Measurements from ENCODE around the gene KCNJ16.

The KCNJ16 gene

DNA sequence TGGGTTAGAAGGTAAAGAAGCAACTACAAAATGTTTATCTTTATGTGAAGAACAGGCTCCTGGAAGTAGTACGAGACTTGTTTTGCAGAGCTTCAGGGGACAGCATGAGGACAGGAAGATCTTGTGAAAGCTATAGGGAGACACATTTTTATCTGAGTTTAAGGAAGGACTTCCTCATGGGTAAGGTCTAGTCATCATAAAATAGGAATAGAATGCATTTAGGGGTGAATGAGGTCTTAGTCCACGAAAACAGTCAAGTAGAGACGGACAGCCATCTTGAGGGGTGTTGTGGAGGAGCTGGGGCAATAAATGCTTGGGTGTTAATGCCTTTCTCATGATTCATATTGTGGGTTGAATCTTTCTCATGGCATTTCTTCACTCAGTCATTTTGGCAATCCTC lies 24.3 kb downstream of the KCNJ16 start:
- no peak for DNase-seq

DNA sequence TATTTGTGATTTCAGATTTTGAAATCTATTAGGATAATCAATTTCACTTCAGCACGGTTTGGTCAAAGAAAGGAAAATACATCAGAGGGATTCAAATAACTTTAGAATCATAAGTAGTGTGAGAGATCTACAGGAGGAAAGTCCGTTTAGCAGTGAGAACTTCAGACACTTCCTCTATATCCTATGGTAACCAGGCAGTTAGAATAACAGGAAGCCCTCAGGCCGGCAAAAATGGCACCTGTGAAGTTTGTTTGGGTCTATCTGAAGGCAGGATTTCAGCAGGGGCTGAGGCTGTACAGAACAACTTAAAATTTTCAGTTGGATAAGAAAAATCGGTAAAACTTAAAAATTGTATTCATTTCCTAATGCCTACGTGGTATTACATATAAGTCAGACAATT lies 24.9 kb downstream of the KCNJ16 start:
- no peak for DNase-seq

DNA sequence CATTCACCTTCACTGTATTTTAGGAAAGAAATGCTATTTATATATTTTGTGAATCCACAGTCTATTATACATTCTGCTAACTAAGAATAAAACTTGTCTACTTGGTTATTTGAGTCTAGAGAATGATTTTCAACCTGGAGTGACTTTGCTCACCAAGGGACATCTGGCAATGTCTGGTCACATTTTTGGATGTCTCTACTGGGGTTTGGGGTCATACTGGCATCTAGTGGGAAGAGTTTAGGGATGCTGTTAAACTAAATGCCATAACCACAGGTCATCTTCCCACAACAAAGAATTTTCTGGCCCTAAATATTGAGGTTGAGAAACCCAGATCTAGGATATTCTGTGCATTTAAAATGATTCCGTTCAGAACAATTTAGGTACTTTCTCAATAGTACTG lies 26.0 kb downstream of the KCNJ16 start:
- no peak for DNase-seq

DNA sequence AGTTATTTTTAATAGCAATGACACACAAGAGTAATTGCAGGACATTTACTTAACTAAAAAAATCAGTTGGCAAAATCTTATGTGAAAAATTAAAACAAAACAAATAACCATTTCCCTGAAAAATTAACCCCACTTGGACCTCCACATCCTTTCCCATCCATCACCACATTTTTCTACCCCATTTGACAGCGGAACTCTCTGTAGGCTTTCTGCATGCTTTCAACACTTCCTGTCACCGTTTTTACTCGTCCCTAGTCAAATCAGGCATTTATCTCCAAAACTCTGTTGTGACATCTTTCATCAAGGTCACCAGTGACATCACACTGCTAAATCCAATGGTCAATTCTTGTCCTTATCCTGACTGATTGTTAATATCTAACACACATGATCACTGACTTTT lies 27.5 kb downstream of the KCNJ16 start:
- DNase-seq: no peak

DNA sequence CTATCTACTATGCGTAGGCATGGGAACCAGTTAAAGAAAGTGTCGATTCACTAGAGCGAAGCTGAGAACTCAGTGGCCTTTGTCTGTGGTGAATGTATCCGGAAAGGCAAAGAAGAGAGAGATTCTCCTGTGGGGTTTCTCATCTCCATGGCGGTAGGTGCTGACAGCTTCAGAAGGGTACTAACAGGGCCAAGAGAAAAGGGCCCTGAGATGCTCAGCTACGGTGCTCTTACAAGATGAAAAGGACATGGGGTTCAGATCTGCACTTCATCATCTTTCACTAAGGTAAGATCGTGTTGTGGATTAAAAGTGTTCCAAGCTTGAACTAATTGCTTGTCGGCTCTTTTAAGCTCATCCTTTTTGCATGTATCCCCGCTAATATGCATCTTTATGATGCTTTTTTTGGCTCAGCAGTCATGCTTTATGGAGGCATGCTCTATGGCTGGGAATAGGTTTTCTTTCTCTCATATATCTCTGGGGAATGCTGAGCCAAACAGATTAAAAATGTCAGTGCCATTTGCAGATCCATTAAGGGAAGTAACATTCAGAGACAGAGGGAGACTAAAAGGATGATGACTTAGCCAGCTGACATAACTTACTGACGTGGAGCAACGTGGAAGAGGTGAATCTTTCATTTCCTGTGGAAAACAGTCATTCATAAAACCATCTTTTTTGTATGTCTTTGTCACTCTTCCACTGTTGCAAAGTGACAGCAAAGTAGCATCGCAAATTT lies 29.9 kb downstream of the KCNJ16 start:
- DNase-seq: no peak

DNA sequence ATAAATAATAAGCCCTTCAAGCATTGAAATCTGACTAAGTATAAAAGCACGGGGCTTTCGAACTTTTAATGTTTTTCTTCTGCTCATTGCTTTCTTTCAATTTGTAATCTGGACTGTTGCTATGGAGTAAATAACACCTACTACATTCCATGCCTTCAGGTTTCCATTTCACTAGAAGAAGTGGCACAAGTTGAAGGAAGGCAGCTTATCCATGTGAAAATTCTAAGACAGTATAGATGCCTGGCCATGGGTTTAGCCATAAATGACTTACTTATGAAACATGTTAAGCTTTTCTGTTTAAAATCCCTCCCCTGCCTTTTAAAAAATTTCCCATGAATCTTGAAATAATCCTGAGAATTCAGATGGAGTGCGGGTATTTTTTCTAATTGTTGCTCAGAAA lies 30.6 kb downstream of the KCNJ16 start:
- no peak for DNase-seq

DNA sequence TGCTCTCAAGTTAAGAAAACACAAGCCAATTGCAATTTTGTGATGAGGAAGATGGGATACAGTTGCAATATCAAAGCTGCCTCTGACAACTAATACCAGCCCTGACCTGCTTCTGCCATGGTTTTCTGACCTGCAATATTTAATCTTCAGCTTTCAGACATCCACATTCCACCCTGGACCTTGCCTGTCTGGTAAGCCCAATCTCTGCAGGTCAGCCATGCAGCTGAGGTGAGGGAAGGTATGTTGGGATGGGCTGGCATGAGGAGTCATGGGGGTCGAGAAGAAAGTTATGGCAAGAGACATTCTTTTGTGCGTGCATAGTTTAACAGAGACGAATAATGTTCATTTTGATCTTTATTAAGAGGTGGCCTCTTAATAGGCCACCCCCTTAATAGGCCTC lies 31.5 kb downstream of the KCNJ16 start:
- no peak for DNase-seq

DNA sequence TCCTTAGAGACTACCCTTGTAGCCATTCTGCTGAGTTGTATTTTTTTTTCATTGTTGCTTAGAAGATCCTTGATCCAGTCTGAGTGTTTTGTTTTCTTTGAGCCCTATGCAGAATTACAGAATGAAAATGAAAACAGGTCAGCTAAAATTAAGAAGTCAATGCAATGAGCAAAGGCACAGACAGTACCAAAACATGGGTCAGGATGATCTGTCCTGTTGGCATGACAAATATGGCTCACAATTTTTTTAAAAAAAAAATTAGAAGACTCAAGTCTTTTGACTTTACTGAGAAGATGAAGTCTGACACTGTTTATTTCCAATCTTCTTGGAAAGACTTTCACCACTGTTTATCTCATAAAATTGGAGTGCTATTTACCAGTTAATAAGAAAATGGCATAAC lies 32.4 kb downstream of the KCNJ16 start:
- no peak for DNase-seq

DNA sequence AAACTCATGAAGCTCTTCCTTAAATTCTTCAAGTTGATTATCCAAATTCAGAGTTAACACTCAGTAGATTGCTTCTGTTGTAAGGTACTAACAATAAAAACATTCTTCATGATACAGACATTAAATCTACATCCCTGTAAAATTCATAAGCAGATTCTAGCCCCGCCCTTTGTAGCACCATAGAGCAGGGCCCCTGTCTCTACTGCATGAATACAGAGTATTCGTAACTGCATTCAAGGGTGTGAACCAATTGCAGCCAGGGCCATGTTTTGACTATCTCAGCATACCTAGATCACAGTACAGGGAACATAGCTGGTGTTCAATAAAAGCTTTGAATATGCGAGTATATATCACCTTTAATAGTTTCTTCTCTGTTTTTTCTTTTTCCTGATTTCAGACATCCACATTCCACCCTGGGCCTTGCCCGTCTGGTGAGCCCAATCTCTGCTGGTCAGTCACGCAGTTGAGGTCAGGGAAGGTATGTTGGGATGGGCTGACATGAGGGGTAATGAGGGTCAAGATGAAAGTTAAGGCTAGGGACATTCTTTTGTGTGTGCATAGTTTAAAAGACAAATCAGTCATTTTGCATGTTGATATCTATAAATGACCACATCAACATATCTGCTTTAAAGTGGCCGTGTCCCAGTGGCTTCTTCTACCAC lies 33.0 kb downstream of the KCNJ16 start:
- DNase-seq: no peak

DNA sequence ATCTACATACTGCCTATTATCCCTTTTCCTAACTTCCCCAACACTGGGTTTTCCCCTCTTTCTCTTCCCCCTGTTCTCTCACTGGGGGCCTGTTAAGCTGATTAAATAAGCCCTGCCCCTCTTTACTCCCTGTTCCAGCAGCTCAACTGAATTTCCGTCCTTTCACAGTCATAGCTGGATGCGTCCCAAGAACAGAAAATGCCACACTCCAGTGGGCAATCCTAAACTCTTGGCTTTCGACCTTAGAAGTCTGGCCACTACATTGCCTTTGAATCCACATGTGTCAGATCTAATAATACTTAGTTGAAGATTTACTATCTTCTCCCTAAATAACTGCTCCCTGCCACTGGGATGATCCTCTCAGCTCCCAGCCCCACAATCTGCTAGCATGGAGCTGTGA lies 34.5 kb downstream of the KCNJ16 start:
- no peak for DNase-seq

DNA sequence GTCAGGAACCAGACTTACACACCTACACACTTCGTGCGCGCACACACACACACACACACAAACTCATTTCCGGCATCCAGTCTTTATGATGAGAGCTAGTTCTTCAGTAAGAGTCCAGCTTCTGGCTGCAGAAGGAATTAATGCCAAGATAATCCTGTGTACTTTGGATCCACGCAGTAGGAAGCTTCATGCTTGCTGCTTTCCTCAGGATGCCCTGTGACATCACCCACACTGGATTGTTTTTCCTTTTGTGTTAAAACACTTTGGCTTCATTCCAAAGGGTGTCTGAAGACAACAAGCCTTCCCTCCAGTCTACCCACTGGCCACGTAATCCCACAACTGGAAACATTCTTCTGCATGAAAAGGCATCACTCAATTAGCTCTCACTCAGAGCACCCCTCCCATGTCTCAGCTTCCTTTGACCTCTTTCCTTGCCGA lies 35.4 kb downstream of the KCNJ16 start:
- no peak for DNase-seq

DNA sequence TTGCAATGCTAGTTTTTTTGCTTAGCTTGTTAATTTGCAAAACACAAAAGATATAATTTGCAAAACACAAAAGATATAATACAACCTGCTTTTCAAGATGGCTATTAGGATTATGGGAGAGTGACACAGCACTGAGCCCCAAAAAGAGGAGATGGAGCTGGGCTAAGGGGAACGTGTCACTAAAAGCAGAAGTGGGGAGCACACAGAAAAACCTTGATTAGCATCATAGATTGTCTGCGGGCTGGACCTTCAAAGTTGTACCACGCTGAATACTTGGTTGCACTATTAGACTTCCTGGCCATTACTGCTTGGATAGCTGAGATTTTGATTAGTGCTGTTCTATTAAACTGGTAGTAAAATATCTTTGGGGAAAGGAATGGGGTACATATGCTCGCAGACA lies 36.2 kb downstream of the KCNJ16 start:
- no peak for DNase-seq

DNA sequence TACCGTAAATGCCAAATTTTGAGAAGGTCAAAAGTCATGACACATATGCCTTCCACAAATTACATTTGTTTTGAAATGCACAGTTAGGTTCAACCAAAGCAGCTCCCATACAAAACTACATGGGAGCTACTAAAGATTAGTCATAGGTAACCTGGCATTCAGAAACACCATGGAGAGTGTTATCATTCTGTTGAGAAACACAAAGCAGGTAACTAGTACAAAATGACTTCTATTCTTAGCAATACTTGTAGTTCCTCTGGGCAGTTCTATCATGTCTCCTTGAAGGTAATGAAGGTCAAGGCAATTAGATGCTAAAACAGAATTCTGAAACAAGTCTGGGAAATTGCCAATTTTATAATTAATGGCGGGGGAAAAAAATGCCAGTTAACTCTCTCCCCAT lies 39.4 kb downstream of the KCNJ16 start:
- no peak for DNase-seq

DNA sequence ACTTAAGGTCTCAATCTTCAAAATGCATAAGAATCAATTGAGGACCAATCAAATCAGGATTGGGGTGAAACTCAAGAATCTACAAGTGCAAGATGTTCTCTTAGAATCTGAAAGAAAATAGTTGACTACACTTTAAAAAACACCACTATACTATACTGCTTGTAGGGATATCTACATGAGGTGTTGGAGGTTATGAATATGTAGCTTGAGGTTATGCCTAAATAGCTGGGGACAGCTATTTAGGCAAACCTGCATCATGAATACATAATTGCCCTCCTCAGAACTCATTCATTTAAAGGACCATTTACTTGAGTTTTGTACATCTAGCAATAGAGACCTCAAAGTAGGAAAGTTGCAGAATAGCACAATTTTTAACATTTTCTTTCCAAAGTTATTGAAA lies 40.1 kb downstream of the KCNJ16 start:
- DNase-seq: no peak

DNA sequence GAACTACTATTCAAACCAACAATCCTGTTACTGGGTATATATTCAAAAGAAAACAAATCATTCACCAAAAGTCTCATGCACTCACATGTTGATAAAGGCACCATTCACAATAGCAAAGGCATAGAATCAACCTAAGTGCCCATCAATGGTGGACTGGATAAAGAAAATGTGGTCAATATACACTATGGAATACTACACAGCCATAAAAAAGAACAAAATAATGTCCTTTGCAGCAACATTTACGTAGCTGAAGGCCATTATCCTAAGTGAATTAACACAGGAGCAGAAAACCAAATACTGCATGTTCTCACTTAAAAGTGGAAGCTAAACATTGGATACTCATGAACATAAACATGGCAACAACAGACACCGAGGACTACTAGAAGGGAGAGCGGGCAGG lies 41.9 kb downstream of the KCNJ16 start:
- DNase-seq: no peak

DNA sequence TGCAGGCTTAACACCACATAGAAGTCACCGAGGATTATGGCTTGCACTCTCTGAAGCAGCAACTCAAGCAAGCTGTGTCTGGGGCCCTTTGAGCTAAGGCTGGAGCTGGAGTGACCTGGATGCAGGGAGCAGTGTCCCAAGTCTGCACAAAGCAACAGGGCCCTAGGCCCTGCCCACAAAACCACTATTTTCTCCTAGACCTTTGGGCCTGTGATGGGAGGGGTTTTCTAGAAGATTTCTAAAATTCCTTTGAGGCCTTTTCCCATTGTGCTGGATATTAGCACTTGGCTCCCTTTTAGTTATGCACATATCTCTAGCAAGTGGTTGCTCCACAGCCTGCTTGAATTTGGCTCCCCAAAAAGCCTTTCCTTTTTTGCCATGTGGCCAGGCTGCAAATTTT lies 44.5 kb downstream of the KCNJ16 start:
- DNase-seq: no peak

DNA sequence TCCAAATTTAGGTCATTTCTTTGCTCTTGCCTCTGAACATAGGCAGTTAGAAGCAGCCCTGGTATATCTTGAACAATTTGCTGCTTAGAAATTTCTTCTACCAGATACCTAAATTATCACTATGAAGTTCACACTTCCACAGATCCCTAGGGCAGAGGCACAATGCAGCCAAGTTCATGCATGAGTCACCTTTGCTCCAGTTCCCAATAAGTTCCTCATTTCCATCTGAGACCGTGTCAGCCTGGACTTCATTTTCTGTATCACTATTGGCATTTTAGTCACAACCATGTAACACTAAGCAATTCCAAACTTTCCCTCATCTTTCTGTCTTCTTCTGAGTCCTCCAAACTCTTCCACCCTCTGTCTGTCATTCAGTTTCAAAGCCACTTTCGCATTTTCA lies 45.0 kb downstream of the KCNJ16 start:
- DNase-seq: no peak

DNA sequence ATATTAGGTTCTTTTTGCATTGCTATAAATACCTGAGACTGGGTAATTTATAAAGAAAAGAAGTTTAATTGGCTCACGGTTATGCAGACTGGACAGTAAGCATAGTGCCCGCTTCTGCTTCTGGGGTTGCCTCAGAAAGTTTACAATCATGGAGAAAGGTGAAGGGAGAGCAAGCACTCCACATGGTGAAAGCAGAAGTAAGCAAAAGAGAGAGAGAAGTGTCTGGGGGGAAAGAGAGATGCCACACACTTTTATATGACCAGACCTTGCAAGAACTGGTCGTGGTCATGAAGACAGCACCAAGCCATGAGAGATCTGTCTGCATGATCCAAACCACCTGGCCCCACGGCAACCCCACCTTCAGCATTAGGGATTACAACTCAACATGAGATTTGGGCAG lies 45.4 kb downstream of the KCNJ16 start:
- no peak for DNase-seq

DNA sequence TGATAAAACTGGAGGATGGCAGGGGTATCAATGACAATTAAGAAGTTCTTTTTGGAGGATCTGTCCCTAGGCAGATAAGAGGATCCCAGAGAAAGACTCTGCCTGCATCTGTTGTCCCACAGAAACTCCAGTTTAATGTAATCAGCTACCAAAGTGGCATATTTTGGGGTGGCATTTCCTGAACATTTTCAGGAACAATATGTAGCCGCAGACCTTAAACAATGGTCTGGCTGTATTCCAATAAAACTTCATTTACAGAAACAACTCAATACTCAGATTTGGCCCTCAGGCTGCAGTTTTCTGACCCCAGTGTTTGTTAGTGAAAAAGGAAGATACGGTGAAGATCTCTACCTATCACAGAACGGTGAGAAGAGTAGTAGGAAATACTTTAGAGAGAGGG lies 46.1 kb downstream of the KCNJ16 start:
- no peak for DNase-seq

DNA sequence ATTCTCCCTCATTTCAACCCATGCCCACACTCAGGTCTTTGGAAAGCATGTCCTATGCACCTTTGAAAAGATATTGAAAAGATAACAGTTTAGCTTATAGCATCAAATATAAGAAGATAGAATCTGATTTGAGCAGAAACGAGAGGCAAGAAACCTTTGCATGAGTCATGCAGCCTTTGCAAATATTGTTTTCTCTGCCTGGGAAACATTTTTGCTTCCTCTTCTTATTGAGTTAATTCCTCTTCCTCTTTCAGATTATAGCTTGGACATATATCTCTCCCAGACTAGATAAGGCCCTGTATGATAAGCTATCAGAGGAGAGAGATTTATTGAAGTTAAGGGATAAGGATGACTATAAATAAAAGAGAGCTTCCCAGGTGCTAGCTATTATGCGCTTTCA lies 48.2 kb downstream of the KCNJ16 start:
- DNase-seq: no peak

DNA sequence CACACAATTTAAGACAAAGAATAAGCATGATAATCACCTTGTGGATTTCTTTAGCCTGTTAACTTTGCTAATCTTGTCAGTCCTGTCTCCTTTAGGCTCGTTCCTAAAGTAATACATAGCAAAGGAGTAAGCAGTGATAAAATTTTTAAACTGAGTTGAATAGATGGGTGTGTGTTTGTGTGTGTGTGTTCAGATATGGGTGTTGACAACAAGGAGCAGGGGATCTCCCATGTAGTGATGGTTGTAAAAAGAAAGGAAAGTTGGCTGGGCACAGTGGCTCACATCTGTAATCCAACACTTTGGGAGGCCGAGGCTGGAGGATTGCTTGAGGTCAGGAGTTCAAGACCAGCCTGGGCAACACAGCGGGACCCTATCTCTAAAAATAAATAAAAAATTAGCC lies 49.7 kb downstream of the KCNJ16 start:
- DNase-seq: no peak

DNA sequence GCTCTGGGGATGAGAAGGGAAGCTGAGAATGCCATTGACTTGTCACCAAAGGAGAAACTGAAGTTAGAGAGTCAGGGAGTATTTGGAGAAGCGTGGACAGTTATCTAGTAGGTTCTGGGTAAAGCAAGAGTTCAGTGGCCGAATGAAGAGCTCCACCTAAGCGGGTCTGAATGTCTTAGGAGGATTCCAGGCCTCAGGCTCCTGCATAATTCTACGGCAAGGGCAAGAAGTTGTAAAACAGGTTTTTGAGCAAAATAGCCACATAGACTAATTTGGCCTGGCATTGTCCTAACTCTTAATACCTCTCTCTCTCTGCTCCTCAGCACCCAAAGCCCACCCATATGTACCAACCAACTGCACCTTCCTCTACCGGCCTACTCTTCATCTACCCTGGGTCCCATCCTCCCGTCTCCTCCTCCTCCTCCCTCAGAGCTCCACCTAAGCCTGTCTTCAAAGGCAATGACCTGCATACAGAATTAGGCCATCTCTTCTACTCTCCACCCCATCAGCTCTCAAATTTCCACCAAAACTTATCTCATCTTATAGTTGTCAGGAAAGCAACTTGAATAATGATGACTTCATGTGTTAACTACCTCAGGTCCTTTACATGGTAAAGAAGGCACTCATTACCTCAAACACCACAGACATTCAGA lies 52.3 kb downstream of the KCNJ16 start:
- no peak for DNase-seq

DNA sequence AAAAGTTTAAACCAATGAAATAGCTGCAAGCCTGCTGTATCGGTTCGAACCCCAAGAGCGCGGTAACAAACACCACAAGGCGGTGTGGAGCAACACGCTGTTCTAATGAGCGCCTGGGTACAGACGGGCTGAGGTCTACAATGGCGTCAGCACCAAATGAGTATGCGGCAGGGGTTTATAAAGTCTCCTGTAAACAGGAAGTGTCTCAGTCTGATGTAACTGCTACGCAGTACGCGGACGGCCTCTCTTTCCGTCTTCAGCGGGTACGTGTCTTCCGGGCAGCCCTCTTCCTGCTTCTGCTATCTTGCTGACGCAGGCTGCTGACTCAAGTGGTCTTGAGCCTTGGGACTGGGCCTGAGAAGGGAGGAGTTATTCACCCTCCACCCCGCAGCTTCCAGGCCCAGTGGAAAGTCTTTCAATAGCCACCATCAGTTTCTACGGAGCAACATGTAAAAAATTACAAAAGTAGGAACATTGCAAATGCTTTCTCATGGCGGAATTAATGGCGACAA lies 53.8 kb downstream of the KCNJ16 start:
- no peak for DNase-seq

DNA sequence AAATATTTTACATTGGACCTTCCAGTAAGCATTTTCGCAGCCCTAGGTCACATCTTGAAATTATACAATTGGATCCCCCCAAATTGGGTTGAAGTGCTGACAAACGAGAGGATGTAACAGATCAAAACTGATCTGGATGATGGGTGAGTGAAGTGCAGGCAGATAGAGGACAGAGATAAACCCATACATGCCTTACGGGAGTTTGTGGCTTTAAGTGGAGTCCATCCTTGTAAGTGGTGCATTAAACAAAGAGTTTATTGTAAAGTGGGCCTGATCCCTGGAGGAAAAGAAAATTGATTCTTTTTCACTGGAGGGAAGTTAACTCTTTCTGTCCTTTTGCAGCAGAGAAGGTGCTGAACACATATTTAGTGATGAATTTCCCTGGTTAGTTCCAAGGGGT lies 55.3 kb downstream of the KCNJ16 start:
- no peak for DNase-seq

Measured in DMS153 (cell line).